GM10266 (cell line): ENCODE data around the gene SMIM35.
A peak's percentile ranks its signal among the peaks of the same experiment; 100 is the strongest.
"Not testable (repeated sequence)": the region's sequence is repeated elsewhere in the genome, so short reads cannot be mapped to it uniquely, and the experiment has no call there.

Experiments
- DNase-seq: peaks from one replicate; pipeline ENCODE4 v3.0.0; 2012; ENCODE audit errors: extremely low spot score
- TF ChIP-seq, protein P1 (sequence below): IDR thresholded peaks from 2 replicates; pipeline ENCODE4 v1.5.1; 2012; ENCODE audit warnings: mild to moderate bottlenecking, low read depth; ENCODE audit not compliant: control insufficient read depth, insufficient read depth; ENCODE audit errors: missing control alignments

SMIM35 gene

DNA sequence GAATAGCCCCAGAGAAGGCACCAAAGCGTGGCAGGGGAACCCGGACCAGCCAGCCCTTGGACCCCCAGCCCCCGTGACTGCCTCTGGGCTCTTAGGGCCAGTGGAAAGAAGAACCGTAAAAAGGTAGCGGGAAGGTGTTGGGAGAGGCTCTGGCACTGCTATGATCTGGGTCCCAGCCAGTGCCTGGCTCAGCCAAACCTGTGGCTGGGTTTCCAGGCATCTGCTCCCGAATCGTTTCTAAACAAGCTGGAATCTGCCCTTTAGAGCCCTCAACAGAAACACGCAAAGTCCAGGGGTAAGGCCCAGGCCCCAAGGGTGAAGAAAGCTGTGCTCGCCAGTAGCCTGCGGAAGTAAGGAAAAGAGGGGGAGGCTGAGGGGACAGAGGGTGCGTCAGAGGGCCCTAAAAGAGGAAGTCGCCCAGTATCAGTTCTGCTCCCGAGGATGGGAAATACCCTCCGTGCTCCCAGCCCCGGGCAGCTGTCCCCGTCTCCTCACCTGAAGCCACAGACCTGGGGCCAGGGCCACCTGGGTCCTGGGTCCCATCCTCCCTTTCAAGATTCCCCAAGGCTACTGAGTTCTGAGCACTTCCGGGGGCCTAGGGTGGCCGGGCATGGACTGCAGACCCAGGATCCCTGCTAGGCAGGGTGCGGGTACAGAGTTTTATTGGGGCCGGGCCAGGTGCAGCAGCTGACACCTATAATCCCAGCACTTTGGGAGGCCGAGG, 75.9 kb downstream of the SMIM35 start:
- DNase-seq, result peak; percentile 80
- TF ChIP-seq, protein P1, sequence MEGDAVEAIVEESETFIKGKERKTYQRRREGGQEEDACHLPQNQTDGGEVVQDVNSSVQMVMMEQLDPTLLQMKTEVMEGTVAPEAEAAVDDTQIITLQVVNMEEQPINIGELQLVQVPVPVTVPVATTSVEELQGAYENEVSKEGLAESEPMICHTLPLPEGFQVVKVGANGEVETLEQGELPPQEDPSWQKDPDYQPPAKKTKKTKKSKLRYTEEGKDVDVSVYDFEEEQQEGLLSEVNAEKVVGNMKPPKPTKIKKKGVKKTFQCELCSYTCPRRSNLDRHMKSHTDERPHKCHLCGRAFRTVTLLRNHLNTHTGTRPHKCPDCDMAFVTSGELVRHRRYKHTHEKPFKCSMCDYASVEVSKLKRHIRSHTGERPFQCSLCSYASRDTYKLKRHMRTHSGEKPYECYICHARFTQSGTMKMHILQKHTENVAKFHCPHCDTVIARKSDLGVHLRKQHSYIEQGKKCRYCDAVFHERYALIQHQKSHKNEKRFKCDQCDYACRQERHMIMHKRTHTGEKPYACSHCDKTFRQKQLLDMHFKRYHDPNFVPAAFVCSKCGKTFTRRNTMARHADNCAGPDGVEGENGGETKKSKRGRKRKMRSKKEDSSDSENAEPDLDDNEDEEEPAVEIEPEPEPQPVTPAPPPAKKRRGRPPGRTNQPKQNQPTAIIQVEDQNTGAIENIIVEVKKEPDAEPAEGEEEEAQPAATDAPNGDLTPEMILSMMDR, result no peak

DNA sequence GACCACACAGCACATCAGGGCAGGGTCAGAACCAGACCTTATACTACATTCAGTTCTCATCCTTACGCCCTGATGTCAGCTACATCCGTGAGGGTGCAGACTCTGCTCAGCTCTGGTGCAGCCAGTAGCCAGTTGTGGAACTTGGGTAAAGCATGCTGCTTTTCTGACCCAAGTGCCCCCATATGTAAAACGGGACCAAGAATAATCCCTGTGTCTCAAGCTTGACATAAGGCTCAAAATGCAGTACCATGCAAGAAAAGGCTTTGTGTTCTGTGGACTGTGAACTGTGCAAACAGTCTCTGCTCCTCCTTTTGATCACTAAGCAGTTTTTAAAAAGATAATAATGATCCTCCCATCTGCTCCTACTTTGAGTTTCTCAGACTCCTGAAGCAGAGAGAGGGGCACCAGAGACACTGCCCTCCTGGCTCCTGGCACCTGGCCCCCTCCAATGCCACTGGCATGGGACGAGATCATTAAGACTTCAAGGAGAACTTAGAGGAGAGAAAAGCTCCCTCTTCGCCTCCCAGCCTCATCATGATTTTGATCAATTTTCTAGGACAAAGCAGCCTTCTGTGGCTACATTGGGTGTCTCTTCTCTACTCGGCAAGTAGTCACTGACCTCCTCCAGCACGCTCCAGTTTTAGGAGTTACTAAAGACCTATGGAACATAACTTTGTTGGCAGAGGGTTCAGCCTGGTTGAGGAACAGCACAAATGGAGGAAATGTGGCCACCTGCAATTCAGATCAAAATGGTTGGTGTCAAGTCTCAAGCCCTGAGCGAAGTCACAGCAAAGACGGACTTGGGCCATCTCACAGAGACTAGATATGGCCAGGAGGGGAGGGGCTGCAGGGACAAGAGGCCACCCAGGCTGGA, 76.7 kb downstream of the SMIM35 start:
- TF ChIP-seq, protein P1, result no peak
- no peak for DNase-seq

DNA sequence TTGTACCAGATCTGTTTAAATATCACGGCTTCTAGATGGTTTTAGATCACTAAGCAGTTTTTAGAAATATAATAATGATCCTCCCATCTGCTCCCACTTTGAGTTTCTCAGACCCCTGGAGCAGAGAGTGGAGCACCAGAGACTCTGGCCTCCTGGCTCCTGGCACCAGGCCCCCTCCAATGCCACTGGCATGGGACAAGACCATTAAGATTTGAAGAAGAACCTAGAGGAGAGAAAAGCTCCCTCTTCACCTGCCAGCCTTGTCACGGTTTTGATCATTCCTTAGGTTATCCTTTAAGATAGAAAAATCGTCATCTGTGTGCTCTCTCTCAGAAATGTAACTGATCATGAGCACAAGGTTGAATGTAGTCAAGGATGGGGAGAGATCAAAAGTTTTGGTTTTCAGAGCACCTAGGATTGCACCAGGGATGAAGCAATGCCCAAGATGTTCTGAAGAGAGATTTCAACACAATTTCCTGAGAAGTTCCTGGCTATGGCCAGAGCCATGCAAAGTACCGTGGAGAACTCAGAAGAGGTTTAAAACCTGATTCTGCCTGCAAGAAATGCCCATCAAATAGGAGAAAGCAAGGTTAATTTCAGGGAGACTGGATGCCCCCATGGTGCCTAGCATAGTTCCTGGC, 78.4 kb downstream of the SMIM35 start:
- TF ChIP-seq, protein P1, result no peak
- DNase-seq, result no peak

DNA sequence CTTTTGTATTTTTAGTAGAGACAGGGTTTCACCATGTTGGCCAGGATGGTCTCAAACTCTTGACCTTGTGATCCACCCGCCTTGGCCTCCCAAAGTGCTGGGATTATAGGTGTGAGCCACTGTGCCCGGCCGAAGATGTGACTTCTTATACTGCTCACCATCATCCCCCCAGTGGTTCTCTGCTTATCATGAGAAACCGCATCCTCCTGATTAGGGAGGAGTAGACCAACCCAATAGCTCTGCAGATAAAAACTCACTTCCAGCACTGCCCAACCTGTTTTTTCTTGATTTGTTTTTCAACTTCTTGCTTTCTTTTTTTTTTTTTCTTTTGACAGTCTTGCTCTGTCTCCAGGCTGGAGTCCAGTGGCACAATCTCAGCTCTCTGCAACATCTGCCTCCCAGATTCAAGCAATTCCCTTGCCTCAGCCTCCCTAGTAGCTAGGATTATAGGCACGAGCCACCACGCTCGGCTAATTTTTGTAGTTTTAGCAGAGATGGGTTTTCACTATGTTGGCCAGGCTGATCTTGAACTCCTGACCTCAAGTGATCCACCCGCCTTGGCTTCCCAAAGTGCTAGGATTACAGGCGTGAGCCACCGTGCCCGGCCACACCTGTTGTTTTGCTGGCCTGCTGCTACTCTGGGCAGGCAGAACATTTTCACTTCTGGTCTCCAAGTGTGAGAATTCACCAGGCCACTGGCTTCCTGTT, 79.0 kb downstream of the SMIM35 start:
- not testable (repeated sequence) for DNase-seq

DNA sequence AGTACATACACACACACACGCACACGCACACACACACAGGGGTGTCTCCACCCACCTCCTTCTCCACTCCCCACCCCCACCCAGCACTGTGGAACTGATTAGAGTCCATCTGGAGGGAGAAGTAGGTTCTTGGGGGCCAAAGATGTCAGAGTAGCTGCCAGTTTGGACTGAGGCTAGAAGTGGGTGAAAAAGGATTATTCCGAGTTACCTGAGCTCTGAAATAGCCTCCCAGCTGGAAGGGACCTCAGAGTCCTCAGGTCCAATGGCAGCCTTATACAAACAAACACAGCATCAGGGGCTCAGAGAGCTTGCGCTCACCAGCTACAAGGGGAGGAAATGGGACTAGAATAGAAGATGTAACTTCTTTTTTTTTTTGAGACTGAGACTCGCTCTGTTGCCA, 79.7 kb downstream of the SMIM35 start:
- DNase-seq, result no peak
- TF ChIP-seq, protein P1, result no peak

DNA sequence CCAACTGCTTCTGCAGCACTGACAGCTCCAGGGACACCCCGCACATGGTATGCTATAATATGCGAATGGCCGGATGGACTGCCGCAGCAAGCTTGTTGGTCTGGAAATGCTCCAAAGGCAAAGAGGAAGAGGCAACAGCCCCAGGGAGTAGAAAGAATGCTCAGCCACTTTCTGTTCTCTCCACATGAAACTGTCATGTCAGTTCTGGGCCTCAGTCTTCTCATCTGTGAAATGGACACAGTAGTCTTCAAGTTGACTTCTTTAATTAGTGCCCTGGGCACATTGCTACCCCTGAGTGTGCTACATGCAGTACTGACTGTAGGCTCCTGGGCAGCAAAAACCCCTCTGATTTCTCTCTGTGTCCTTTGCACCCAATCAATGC, 80.6 kb downstream of the SMIM35 start:
- TF ChIP-seq, protein P1, result no peak
- DNase-seq, result no peak
